ENCODE data around the gene SNW1. TPM values are rescaled to one million over a fixed set of nuclear protein-coding genes. Genes with fewer than 3 reads are reported as not detected.

SNW1 gene
- polyA plus RNA-seq, 1 experiment = 34.8 TPM

DNA sequence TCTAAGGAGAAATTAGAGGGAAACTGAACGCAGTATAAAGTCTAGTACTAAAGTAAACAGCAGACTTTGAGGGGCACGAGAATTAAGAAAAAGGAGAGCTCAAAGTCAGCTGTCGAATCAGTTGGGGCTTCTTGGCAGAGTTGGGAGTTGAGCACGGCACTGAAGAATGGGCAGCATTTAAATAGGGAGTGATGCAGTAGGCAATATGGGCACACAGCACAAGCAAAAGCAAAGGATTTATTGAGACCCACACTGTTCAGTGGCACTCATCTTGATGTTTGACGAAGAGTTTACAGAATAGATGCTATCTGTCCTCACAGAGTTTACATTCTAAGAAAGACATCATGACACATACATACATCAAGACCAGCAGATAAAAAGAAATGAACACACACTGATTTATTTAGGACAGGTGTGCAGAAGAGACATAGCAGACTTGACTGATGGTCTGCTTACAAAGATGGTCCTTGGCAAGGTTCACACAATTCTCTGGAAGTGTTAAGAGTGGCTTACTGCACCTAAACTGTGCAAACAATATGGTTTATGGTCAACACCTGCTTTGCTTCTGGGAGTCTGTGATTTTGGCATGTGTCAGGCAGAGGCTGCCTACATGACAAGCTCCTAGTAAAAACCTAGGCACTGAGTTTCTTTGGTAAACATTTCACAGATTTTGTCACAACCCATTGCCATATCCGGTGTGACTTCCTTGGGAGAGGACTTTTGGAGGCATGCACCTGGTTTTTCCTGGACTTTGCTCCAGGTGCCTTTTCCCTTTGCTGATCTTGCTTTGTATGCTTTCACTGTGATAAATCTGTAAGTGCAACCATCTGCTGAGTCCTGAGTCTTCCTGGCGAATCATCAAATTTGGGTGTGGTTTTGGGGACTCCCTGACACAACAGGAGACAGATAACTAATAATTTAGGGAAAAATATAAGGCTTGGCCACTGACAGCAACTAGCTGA, 79.5 kb downstream of the SNW1 start:
- Histone ChIP-seq H3K36me3 (ENCODE audit: control insufficient read depth, insufficient read depth, low read length) (no peaks in the 10 kb centered on the region), H3K4me3 (ENCODE audit: low read depth, low read length) (no peak overlapping the region), H3K27me3 (ENCODE audit: control insufficient read depth, insufficient read depth, low read length) (no peaks in the 10 kb centered on the region)
- DNase-seq (ENCODE audit: low read depth) = no peak
- TF ChIP-seq, protein P1, sequence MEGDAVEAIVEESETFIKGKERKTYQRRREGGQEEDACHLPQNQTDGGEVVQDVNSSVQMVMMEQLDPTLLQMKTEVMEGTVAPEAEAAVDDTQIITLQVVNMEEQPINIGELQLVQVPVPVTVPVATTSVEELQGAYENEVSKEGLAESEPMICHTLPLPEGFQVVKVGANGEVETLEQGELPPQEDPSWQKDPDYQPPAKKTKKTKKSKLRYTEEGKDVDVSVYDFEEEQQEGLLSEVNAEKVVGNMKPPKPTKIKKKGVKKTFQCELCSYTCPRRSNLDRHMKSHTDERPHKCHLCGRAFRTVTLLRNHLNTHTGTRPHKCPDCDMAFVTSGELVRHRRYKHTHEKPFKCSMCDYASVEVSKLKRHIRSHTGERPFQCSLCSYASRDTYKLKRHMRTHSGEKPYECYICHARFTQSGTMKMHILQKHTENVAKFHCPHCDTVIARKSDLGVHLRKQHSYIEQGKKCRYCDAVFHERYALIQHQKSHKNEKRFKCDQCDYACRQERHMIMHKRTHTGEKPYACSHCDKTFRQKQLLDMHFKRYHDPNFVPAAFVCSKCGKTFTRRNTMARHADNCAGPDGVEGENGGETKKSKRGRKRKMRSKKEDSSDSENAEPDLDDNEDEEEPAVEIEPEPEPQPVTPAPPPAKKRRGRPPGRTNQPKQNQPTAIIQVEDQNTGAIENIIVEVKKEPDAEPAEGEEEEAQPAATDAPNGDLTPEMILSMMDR (IDR thresholded peaks at IDR 0.05; ENCODE audit: insufficient read depth, low read depth, low read length) = no peak
- ChIA-PET POLR2A (no interaction called here), CTCF (interaction anchor here (0.7 to 1.1 kb wide), 2 partner anchors 26 to 32 kb away, joined by 3 read pairs; no protein-coding TSS in a partner anchor)

DNA sequence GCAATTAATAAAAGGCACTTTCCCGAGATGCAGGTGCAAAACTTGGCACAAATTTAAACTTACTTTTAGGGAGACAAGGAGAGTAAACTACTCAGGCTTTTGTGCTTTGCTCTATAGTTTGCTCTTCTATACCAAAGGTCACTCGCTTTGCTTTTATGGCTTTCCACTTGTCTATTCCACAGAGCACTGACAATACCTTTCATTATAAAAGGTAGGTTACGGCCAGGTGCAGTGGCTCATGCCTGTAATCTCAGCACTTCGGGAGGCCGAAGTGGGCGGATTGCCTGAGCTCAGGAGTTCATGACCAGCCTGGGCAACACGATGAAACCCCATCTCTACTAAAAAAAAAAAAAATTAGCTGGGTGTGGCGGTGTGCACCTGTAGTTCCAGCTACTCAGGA, 86.0 kb downstream of the SNW1 start:
- TF ChIP-seq, protein P1 (IDR thresholded peaks at IDR 0.05; ENCODE audit: insufficient read depth, low read depth, low read length) = no peak
- Histone ChIP-seq H3K27me3 (ENCODE audit: control insufficient read depth, insufficient read depth, low read length) (no peaks in the 10 kb centered on the region), H3K36me3 (ENCODE audit: control insufficient read depth, insufficient read depth, low read length) (peaks cover 8% of the 10 kb centered on the region), H3K4me3 (ENCODE audit: low read depth, low read length) (no peak overlapping the region)
- ChIA-PET POLR2A (no interaction called here), CTCF (no interaction called here)
- DNase-seq (ENCODE audit: low read depth) = no peak

DNA sequence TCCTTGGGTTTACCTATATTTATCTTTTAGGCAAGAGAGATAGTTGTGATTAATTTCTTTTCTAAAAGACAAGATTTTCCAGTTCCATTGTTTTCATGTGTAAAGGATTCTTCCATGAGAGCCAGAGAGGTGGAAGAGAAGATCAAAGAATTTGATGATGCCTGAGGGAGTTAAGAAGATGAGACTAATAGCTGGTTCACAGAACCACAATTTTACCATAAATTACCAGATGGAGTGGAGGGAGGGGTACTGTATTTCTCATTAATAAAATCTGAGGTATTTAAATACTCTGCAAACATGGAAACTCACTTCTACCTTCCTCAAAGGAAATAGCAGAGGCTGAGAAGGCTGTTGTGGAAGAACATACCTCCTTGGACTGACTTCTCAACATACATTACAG, 87.8 kb downstream of the SNW1 start:
- no peak for DNase-seq (ENCODE audit: low read depth)
- ChIA-PET POLR2A (no interaction called here), CTCF (no interaction called here)
- TF ChIP-seq, protein P1 (IDR thresholded peaks at IDR 0.05; ENCODE audit: insufficient read depth, low read depth, low read length) = no peak
- no peaks in the 10 kb centered on the region for H3K27me3 ChIP-seq (ENCODE audit: control insufficient read depth, insufficient read depth, low read length)
- peaks cover 8% of the 10 kb centered on the region for H3K36me3 ChIP-seq (ENCODE audit: control insufficient read depth, insufficient read depth, low read length)
- H3K4me3 ChIP-seq (ENCODE audit: low read depth, low read length) = no peak overlapping the region

Other genes starting within 250 kb of the SNW1 start
- 38.3 and 43.8 TPM in 2 replicates for gene SPTLC2, start 144.5 kb downstream of the SNW1 start, polyA plus RNA-seq (2011; rRNA removed)
- gene ALKBH1, start 53.1 kb downstream of the SNW1 start, polyA plus RNA-seq (2011; rRNA removed) = 9.2 and 12.2 TPM in 2 replicates
- 162 and 231 TPM in 2 replicates for gene SLIRP, start 53.1 kb downstream of the SNW1 start, polyA plus RNA-seq (2011; rRNA removed)
- 4.4 and 7.3 TPM in 2 replicates for gene ADCK1, start 39.0 kb upstream of the SNW1 start, polyA plus RNA-seq (2011; rRNA removed)